SK-N-SH treated with all-trans-retinoic acid at 6 μM for 48 hours (cell line): ENCODE measurements around the gene LENG1.

Experiments used
- CREB5 ChIP-seq: fragments of 250-450 bp; sonication (Bioruptor Pico); IDR thresholded peaks from 2 replicates; pipeline ENCODE4 v1.5.1; 2020; ENCODE audit warnings: low read depth, mild to moderate bottlenecking, moderate library complexity
- CSRNP3 ChIP-seq: fragments of 250-450 bp; sonication (Bioruptor Pico); IDR thresholded peaks from 2 replicates; pipeline ENCODE4 v1.5.1; 2021; ENCODE audit warnings: mild to moderate bottlenecking, moderate library complexity
- PATZ1 ChIP-seq: fragments of 250-450 bp; sonication (Bioruptor Pico); IDR thresholded peaks from 2 replicates; pipeline ENCODE4 v1.8.0; 2020; ENCODE audit warnings: mild to moderate bottlenecking, moderate library complexity, borderline replicate concordance
- TCF4 ChIP-seq: fragments of 250-450 bp; sonication (Bioruptor Pico); IDR thresholded peaks from 2 replicates; pipeline ENCODE4 v1.8.0; 2021; ENCODE audit warnings: mild to moderate bottlenecking, moderate library complexity, borderline replicate concordance
- ZNF70 ChIP-seq: fragments of 450-650 bp; formaldehyde crosslinking; IDR thresholded peaks from 2 replicates; pipeline ENCODE4 v1.5.0; 2020; ENCODE audit warnings: mild to moderate bottlenecking, moderate library complexity

GRCh38 chr19:54156490-54156889 lies 3.0 kb downstream of the LENG1 start:
- no peak for TF ChIP-seq PATZ1
- TF ChIP-seq CREB5 (CRISPR knock-in tag) = no peak
- no peak for TF ChIP-seq TCF4
- no peak for TF ChIP-seq CSRNP3 (CRISPR knock-in tag)
- TF ChIP-seq ZNF70 (CRISPR knock-in tag) = no peak
